HepG2 (cell line): ENCODE measurements around the gene RRP12. TPM values are rescaled to one million over a fixed set of nuclear protein-coding genes. Genes with fewer than 3 reads are reported as not detected.
A peak's percentile ranks its signal among the peaks of the same experiment; 100 is the strongest.

Experiments used
- FOXA3 ChIP-seq: IDR thresholded peaks from 2 replicates; pipeline ENCODE4 v1.6.1; 2016; ENCODE audit warnings: missing genetic modification reagents, missing compliant biosample characterization
- FOXJ3 ChIP-seq: sonication (generic); formaldehyde crosslinking; IDR thresholded peaks from 2 replicates; pipeline ENCODE4 v1.4.0; 2020; ENCODE audit warnings: missing genetic modification reagents, mild to moderate bottlenecking, borderline replicate concordance
- KDM2A ChIP-seq: sonication (generic); formaldehyde crosslinking; IDR thresholded peaks from 2 replicates; pipeline ENCODE4 v1.4.0; 2020; ENCODE audit warnings: low read depth, missing genetic modification reagents, borderline replicate concordance
- KDM5B ChIP-seq: sonication (generic); formaldehyde crosslinking; IDR thresholded peaks from 2 replicates; pipeline ENCODE4 v1.4.0; 2020; ENCODE audit warnings: missing genetic modification reagents, mild to moderate bottlenecking, borderline replicate concordance
- MAFG ChIP-seq: sonication (generic); formaldehyde crosslinking; IDR thresholded peaks from 2 replicates; pipeline ENCODE4 v1.5.1; 2020; ENCODE audit warnings: mild to moderate bottlenecking, missing genetic modification reagents
- MXD3 ChIP-seq: IDR thresholded peaks from 2 replicates; pipeline ENCODE4 v1.6.1; 2016; ENCODE audit warnings: mild to moderate bottlenecking, missing biosample characterization, missing genetic modification reagents
- NCOR1 ChIP-seq: fragments of 200-600 bp; sonication (generic); IDR thresholded peaks from 2 replicates; pipeline ENCODE4 v1.7.0; 2017; ENCODE audit warnings: antibody characterized with exemption, low read length, borderline replicate concordance
- PLRG1 ChIP-seq: fragments of 450-650 bp; conservative IDR thresholded peaks from 2 replicates; pipeline ENCODE4 v1.6.1; 2016
- SRSF1 ChIP-seq: fragments of 200-400 bp; formaldehyde crosslinking; optimal IDR thresholded peaks from 2 replicates; pipeline ENCODE3; 2017; ENCODE audit warnings: mild to moderate bottlenecking, low read depth, low read length, moderate library complexity
- ZHX2 ChIP-seq, 2 experiments: sonication (generic) in 1 of 2; formaldehyde crosslinking in 1 of 2; IDR thresholded peaks; 2 replicates each; pipeline versions ENCODE4 v1.6.1 to v1.9.0; 2014 to 2022; ENCODE audit warnings: antibody characterized with exemption in 1 of 2, borderline replicate concordance in 1 of 2, inconsistent platforms in 1 of 2, low read depth in 1 of 2, missing genetic modification reagents in 1 of 2
- ZKSCAN8 ChIP-seq: IDR thresholded peaks from 2 replicates; pipeline ENCODE4 v1.6.1; 2016; ENCODE audit warnings: borderline replicate concordance, missing genetic modification reagents, missing compliant biosample characterization
- ZNF235 ChIP-seq: sonication (generic); formaldehyde crosslinking; IDR thresholded peaks from 2 replicates; pipeline ENCODE4 v1.8.1; 2023; ENCODE audit warnings: mild to moderate bottlenecking, missing genetic modification reagents, borderline replicate concordance
- ZNF276 ChIP-seq: sonication (generic); formaldehyde crosslinking; IDR thresholded peaks from 2 replicates; pipeline ENCODE4 v1.4.0; 2020; ENCODE audit warnings: mild to moderate bottlenecking, low read depth, missing genetic modification reagents
- ZNF326 ChIP-seq: sonication (generic); formaldehyde crosslinking; IDR thresholded peaks from 2 replicates; pipeline ENCODE4 v1.4.0; 2020; ENCODE audit warnings: missing genetic modification reagents, borderline replicate concordance
- ZNF530 ChIP-seq: sonication (generic); formaldehyde crosslinking; IDR thresholded peaks from 2 replicates; pipeline ENCODE4 v1.5.0; 2020; ENCODE audit warnings: low read depth, mild to moderate bottlenecking, missing genetic modification reagents
- ZNF772 ChIP-seq: sonication (generic); formaldehyde crosslinking; IDR thresholded peaks from 2 replicates; pipeline ENCODE4 v1.5.0; 2020; ENCODE audit warnings: mild to moderate bottlenecking, missing genetic modification reagents
- polyA plus RNA-seq, 8 experiments: library from polyadenylated mRNA; depleted of rRNA in 3 of 8; stranded (reverse) in 7 of 8; unstranded in 1 of 8; fragments of >200 nt; fragmentation: Illumina TruSeq in 4 of 8; extraction: Trizol in 4 of 8; gene quantifications; 2 replicates each; pipeline versions ENCODE4 v1.2.1 to v1.2.3, GENCODE V29; 2011 to 2016; ENCODE audit warnings: low read depth in 4 of 8, missing spikeins in 1 of 8, mixed read lengths in 1 of 8; ENCODE audit not compliant: insufficient read depth in 1 of 8
- total RNA-seq, 5 experiments: library from RNA; depleted of rRNA; stranded (reverse); fragments of >200 nt; fragmentation: Illumina TruSeq; extraction: Trizol; gene quantifications; 2 replicates each; pipeline ENCODE4 v1.2.3, GENCODE V29; 2016; ENCODE audit warnings: low read depth in 1 of 5
- TF ChIP-seq, protein P1 (sequence below): sonication (generic); formaldehyde crosslinking; IDR thresholded peaks from 2 replicates; pipeline ENCODE4 v1.8.0; 2022; ENCODE audit warnings: missing genetic modification reagents, mild to moderate bottlenecking, borderline replicate concordance
- TF ChIP-seq, protein P2 (sequence below): IDR thresholded peaks from 2 replicates; pipeline ENCODE4 v1.6.1; 2018; ENCODE audit warnings: missing genetic modification reagents, mild to moderate bottlenecking, missing compliant biosample characterization

The RRP12 gene
- total and polyA plus RNA-seq, 2 of the 13 experiments (the other 11 are each of a cell fraction or from before 2014, with no cell fraction given): 13.2 to 39.4 TPM

- TF ChIP-seq ZHX2 (IDR thresholded peaks at IDR 0.05; ENCODE audit: low read depth) (no peak), ZHX2 (CRISPR knock-in tag; IDR thresholded peaks at IDR 0.05; ENCODE audit: borderline replicate concordance) (no peak), ZNF772 (CRISPR knock-in tag) (no peak; the same call in 1 of the 2 replicates), KDM5B (0 out of 2 replicates have a peak, but pooled peaks have one; percentile 16), ZNF326 (CRISPR knock-in tag) (no peak), ZNF530 (CRISPR knock-in tag) (no peak), PLRG1 (no peak), MAFG (no peak), ZKSCAN8 (CRISPR knock-in tag) (no peak), MXD3 (CRISPR knock-in tag) (no peak), ZNF276 (CRISPR knock-in tag) (no peak), KDM2A (CRISPR knock-in tag) (peak; percentile 77; the same call in 1 of the 2 replicates), ZNF235 (CRISPR knock-in tag) (no peak), FOXA3 (CRISPR knock-in tag) (no peak; the same call in 1 of the 2 replicates), SRSF1 (no peak), FOXJ3 (CRISPR knock-in tag) (no peak), NCOR1 (no peak)
- TF ChIP-seq, protein P1, sequence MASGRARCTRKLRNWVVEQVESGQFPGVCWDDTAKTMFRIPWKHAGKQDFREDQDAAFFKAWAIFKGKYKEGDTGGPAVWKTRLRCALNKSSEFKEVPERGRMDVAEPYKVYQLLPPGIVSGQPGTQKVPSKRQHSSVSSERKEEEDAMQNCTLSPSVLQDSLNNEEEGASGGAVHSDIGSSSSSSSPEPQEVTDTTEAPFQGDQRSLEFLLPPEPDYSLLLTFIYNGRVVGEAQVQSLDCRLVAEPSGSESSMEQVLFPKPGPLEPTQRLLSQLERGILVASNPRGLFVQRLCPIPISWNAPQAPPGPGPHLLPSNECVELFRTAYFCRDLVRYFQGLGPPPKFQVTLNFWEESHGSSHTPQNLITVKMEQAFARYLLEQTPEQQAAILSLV (CRISPR knock-in tag): 0 out of 2 replicates have a peak, but pooled peaks have one; percentile 46
- TF ChIP-seq, protein P2, sequence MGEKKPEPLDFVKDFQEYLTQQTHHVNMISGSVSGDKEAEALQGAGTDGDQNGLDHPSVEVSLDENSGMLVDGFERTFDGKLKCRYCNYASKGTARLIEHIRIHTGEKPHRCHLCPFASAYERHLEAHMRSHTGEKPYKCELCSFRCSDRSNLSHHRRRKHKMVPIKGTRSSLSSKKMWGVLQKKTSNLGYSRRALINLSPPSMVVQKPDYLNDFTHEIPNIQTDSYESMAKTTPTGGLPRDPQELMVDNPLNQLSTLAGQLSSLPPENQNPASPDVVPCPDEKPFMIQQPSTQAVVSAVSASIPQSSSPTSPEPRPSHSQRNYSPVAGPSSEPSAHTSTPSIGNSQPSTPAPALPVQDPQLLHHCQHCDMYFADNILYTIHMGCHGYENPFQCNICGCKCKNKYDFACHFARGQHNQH (CRISPR knock-in tag): no peak
Measured at GRCh38 chr10:97319671-97320479, 81.3 kb downstream of the RRP12 start (continued).
